Pancreas (tissue), 10 donors: ENCODE data around the gene KRTAP9-7. TPM values are rescaled to one million over a fixed set of nuclear protein-coding genes. Genes with fewer than 3 reads are reported as not detected.

Source experiments
- ATAC-seq, 4 donors: fragments of 200-7000 bp; cut with Tn5 transposase; one replicate each; pipeline versions ENCODE4 v1.8.0 to v1.9.1; 2020; ENCODE audit warnings: mild to moderate bottlenecking in 4 of 4, moderate library complexity in 4 of 4
- DNase-seq, 6 donors: peaks; one replicate each; pipeline ENCODE4 v3.0.0-alpha.2; 2020
- FAIRE-seq: peaks from 2 replicates; lab custom pipeline; 2012; peaks lifted over from hg19 to GRCh38; lab: Jason Lieb, UNC
- H3K27ac ChIP-seq, 4 donors: fragments of 200-600 bp; sonication (generic); 1 replicate in 3 of 4; 2 replicates in 1 of 4; pipeline versions ENCODE4 v1.5.0 to v1.8.0; 2020
- H3K27me3 ChIP-seq, 4 donors: fragments of 200-600 bp; one replicate each; pipeline ENCODE4 v1.8.0; 2021
- H3K36me3 ChIP-seq, 3 donors: fragments of 200-600 bp; sonication (generic) in 1 of 3; one replicate each; pipeline versions ENCODE4 v1.5.0 to v1.8.0; 2020 to 2021
- H3K4me1 ChIP-seq, 3 donors: fragments of 200-600 bp; one replicate each; pipeline ENCODE4 v1.8.0; 2021
- H3K4me3 ChIP-seq, 4 donors: fragments of 200-600 bp; sonication (generic) in 2 of 4; one replicate each; pipeline versions ENCODE4 v1.5.0 to v1.8.0; 2020 to 2021
- H3K9me3 ChIP-seq, 4 donors: fragments of 200-600 bp; one replicate each; pipeline ENCODE4 v1.8.0; 2021
- WGBS, 2 donors: extraction: QIAGEN DNeasy Blood & Tissue Kit; methylation state at CpG; one replicate each; pipeline ENCODE4 v1.1.7; 2013; 5-methylcytosine and 5-hydroxymethylcytosine counted together
- intact Hi-C, 3 donors: fragments of 100-400 bp; cut with DNase I; formaldehyde crosslinking; loops; one replicate each; pipeline versions ENCODE4 v1.11.1 to v1.14.2; 2022
- polyA plus RNA-seq, 2 donors: library from polyadenylated mRNA; stranded (reverse); fragments of 200-250 nt; gene quantifications; one replicate each; pipeline ENCODE4 v1.2.3, GENCODE V29; 2013
- total RNA-seq, 6 donors: library from RNA; stranded (reverse); fragmentation: NEBNext Ultra II Directional in 4 of 6; extraction: Animal tissue kit (Norgen Biotek cat#: 25700) in 4 of 6; gene quantifications; one replicate each; pipeline versions ENCODE4 v1.2.1 to v1.2.4, GENCODE V29; 2021 to 2023
- TF ChIP-seq, protein P1 (sequence below), 4 donors: fragments of 200-600 bp; sonication (generic) in 3 of 4; IDR thresholded peaks; one replicate each; pipeline versions ENCODE4 v1.5.0 to v1.8.0; 2021; ENCODE audit warnings: antibody characterized with exemption in 4 of 4
- donor health status: healthy with polysubstance abuse.
- donor health status: DM: no; HTN: no; CAD: no; lungs with moderate emphysema.
- donor health status: DM: no; HTN: no; CAD: no.
- donor health status: control.
- donor health status: control.
- donor health status: Bipolar disorder and iron deficiency.
- donor health status: DM: yes; HTN: yes; CAD: no.
- donor health status: DM: no; HTN: no; CAD: no.
- donor health status: DM: no; HTN: no; CAD: no.
- donor health status: DM: yes; HTN: yes; CAD: no.

KRTAP9-7 gene
- total and polyA plus RNA-seq, 8 donors = not detected

- 37 to 39% methylated on average over 11 of the region's 11 CpGs for WGBS, 2 donors
- FAIRE-seq = no peak
- no peaks in the 10 kb centered on the region for H3K36me3 ChIP-seq
- H3K9me3 ChIP-seq = no peaks in the 10 kb centered on the region
- H3K4me1 ChIP-seq = no peaks in the 10 kb centered on the region
- TF ChIP-seq, protein P1, sequence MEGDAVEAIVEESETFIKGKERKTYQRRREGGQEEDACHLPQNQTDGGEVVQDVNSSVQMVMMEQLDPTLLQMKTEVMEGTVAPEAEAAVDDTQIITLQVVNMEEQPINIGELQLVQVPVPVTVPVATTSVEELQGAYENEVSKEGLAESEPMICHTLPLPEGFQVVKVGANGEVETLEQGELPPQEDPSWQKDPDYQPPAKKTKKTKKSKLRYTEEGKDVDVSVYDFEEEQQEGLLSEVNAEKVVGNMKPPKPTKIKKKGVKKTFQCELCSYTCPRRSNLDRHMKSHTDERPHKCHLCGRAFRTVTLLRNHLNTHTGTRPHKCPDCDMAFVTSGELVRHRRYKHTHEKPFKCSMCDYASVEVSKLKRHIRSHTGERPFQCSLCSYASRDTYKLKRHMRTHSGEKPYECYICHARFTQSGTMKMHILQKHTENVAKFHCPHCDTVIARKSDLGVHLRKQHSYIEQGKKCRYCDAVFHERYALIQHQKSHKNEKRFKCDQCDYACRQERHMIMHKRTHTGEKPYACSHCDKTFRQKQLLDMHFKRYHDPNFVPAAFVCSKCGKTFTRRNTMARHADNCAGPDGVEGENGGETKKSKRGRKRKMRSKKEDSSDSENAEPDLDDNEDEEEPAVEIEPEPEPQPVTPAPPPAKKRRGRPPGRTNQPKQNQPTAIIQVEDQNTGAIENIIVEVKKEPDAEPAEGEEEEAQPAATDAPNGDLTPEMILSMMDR (IDR thresholded peaks at IDR 0.05) = no peak
- intact Hi-C loops = no loop called here
- no peak within 1 kb of the TSS for H3K27ac ChIP-seq
- no peaks in the 10 kb centered on the region for H3K27me3 ChIP-seq
- peak in 1 of 4 donors; percentile 49 for ATAC-seq
- no peak within 1 kb of the TSS for H3K4me3 ChIP-seq
- no peak for DNase-seq
Measured at GRCh38 chr17:41301916-41302901, 26.7 kb downstream of the KRTAP9-7 start, which contains the start of gene KRTAP29-1. Gene KRTAP29-1, minus strand, starts transcription at chr17:41302851. Its CDS starts 0 bp downstream, at chr17:41302851.

DNA sequence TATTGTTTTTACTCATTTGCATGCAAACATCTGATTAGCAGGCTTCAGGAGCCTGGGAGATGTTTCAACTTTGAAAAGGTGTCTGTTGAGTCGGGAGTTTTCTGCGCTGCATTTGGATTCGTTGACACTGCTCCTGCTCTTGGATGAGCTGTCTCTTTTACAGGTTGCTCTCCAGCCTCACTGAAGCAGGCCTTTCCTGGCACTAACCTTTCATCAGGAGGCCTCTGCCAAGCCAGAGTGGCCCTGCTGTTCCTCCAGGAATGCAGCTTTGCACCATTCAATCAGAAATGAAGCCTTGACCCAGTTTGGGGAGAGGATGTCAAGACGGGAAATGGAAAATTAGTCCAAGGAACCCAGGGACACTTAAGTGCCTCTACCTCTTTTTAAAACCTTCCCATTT, 27.5 kb downstream of the KRTAP9-7 start:
- no peaks in the 10 kb centered on the region for H3K9me3 ChIP-seq
- intact Hi-C loops = no loop called here
- H3K4me3 ChIP-seq = no peak overlapping the region
- no peaks in the 10 kb centered on the region for H3K27me3 ChIP-seq
- DNase-seq (no peak), FAIRE-seq (no peak), ATAC-seq (no peak)
- 71 to 76% methylated on average over 4 of the region's 4 CpGs for WGBS, 2 donors
- H3K27ac ChIP-seq = no peak overlapping the region
- TF ChIP-seq, protein P1 (IDR thresholded peaks at IDR 0.05) = no peak
- no peaks in the 10 kb centered on the region for H3K36me3 ChIP-seq
- H3K4me1 ChIP-seq = no peaks in the 10 kb centered on the region

DNA sequence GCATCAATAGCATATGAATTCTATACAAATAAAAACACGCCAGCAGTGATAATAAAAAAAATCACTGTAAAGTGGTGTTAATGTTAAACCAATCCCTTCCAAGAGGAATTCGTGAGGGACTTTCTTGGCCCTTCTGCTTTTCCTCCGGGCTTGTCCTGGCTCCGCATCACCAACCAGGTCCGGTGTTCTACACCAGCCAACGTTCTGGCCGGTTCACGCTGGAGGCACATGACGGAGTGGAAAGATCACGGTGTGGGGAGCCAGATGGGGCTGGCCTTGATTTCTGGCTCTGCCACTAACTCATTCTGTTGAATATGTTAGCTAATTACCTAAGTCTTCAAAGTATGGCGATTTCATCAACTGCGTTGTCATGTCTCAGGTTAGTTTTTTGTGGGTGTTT, 28.6 kb downstream of the KRTAP9-7 start:
- no peak overlapping the region for H3K27ac ChIP-seq
- H3K9me3 ChIP-seq = no peaks in the 10 kb centered on the region
- no peak for DNase-seq
- TF ChIP-seq, protein P1 (IDR thresholded peaks at IDR 0.05) = no peak
- 70 to 76% methylated on average over 12 of the region's 12 CpGs for WGBS, 2 donors
- ATAC-seq = no peak
- no peaks in the 10 kb centered on the region for H3K4me1 ChIP-seq
- FAIRE-seq = no peak
- no peak overlapping the region for H3K4me3 ChIP-seq
- H3K27me3 ChIP-seq = no peaks in the 10 kb centered on the region
- intact Hi-C loops = no loop called here
- no peaks in the 10 kb centered on the region for H3K36me3 ChIP-seq

GRCh38 chr17:41307647-41308046, 32.1 kb downstream of the KRTAP9-7 start:
- Histone ChIP-seq H3K36me3 (no peaks in the 10 kb centered on the region), H3K4me1 (no peaks in the 10 kb centered on the region), H3K9me3 (no peaks in the 10 kb centered on the region), H3K27me3 (no peaks in the 10 kb centered on the region), H3K27ac (no peak overlapping the region), H3K4me3 (no peak overlapping the region)
- DNase-seq (no peak), FAIRE-seq (no peak), ATAC-seq (peak in 3 of 4 donors; percentile 30 to 53 (median 33))
- intact Hi-C loops = no loop called here
- TF ChIP-seq, protein P1 (IDR thresholded peaks at IDR 0.05) = no peak
- 64 to 77% methylated on average over 9 of the region's 9 CpGs for WGBS, 2 donors
